Naive thymus-derived CD4-positive, alpha-beta T cell (primary cell): ENCODE results near the gene ARMC5. TPM values are rescaled to one million over a fixed set of nuclear protein-coding genes. Genes with fewer than 3 reads are reported as not detected.
A peak's percentile ranks its signal among the peaks of the same experiment; 100 is the strongest.

Experiments used
- ATAC-seq: fragments of 150-1000 bp; cut with Tn5 transposase; 2 replicates; pipeline ENCODE4 v1.10.0; 2021; ENCODE audit warnings: mild to moderate bottlenecking, moderate library complexity
- CTCF ChIA-PET: fragments of 350-600 bp; sonication (Branson Sonifier 250); formaldehyde crosslinking; loops from one replicate; lab custom pipeline; 2021; ENCODE audit warnings: antibody characterized with exemption; lab: Charles Lee
- POLR2A ChIA-PET: fragments of 350-600 bp; sonication (Branson Sonifier 250); formaldehyde crosslinking; loops from one replicate; lab custom pipeline; 2021; ENCODE audit warnings: antibody characterized with exemption, inconsistent platforms; lab: Charles Lee
- DNase-seq, 9 donors: peaks; one replicate each; pipeline versions ENCODE4 v3.0.0 to v3.0.0-alpha.2; 2020 to 2022; ENCODE audit warnings: mixed read lengths in 1 of 9
- H3K27ac ChIP-seq: one replicate; pipeline ENCODE4 v1.7.0; 2013; ENCODE audit warnings: mild to moderate bottlenecking, low read depth, low read length, moderate library complexity
- H3K27me3 ChIP-seq, 2 donors: one replicate each; pipeline ENCODE4 v1.7.0; 2013; ENCODE audit warnings: low read length in 2 of 2, mild to moderate bottlenecking in 2 of 2, moderate library complexity in 2 of 2; ENCODE audit not compliant: control insufficient read depth in 2 of 2, insufficient read depth in 2 of 2
- H3K36me3 ChIP-seq, 3 experiments: 1 replicate in 2 of 3; 2 replicates in 1 of 3; pipeline ENCODE4 v1.7.0; 2013; ENCODE audit warnings: low read length in 3 of 3, mild to moderate bottlenecking in 3 of 3, moderate library complexity in 1 of 3; ENCODE audit not compliant: insufficient read depth in 3 of 3, control insufficient read depth in 2 of 3
- H3K4me1 ChIP-seq, 2 donors: one replicate each; pipeline ENCODE4 v1.7.0; 2013; ENCODE audit warnings: low read length in 2 of 2, mild to moderate bottlenecking in 2 of 2, moderate library complexity in 1 of 2; ENCODE audit not compliant: control insufficient read depth in 2 of 2, insufficient read depth in 2 of 2
- H3K4me3 ChIP-seq: 2 replicates; pipeline ENCODE4 v1.7.0; 2013; ENCODE audit warnings: mild to moderate bottlenecking, low read length
- H3K9me3 ChIP-seq, 3 experiments: 1 replicate in 2 of 3; 2 replicates in 1 of 3; pipeline ENCODE4 v1.7.0; 2013; ENCODE audit warnings: low read length in 3 of 3; ENCODE audit not compliant: control insufficient read depth in 2 of 3
- H3K27ac Mint-ChIP-seq, 9 donors: one replicate each; pipeline ENCODE4 v1.8.0; 2020 to 2022; ENCODE audit warnings: mixed read lengths in 9 of 9, mild to moderate bottlenecking in 8 of 9, moderate library complexity in 5 of 9, inconsistent platforms in 2 of 9
- H3K27me3 Mint-ChIP-seq, 5 donors: one replicate each; pipeline ENCODE4 v1.8.0; 2021 to 2022; ENCODE audit warnings: mixed read lengths in 5 of 5, mild to moderate bottlenecking in 1 of 5
- H3K36me3 Mint-ChIP-seq, 5 donors: one replicate each; pipeline ENCODE4 v1.8.0; 2020 to 2022; ENCODE audit warnings: mixed read lengths in 5 of 5, mild to moderate bottlenecking in 3 of 5, inconsistent platforms in 1 of 5
- H3K4me1 Mint-ChIP-seq, 7 donors: one replicate each; pipeline ENCODE4 v1.8.0; 2020 to 2022; ENCODE audit warnings: mixed read lengths in 7 of 7, mild to moderate bottlenecking in 3 of 7, inconsistent platforms in 1 of 7
- H3K4me3 Mint-ChIP-seq, 10 donors: one replicate each; pipeline ENCODE4 v1.8.0; 2020 to 2022; ENCODE audit warnings: mild to moderate bottlenecking in 10 of 10, mixed read lengths in 10 of 10, moderate library complexity in 6 of 10, inconsistent platforms in 2 of 10
- H3K9me3 Mint-ChIP-seq, 11 donors: one replicate each; pipeline ENCODE4 v1.8.0; 2020 to 2022; ENCODE audit warnings: mixed read lengths in 11 of 11, mild to moderate bottlenecking in 4 of 11, inconsistent platforms in 1 of 11, moderate library complexity in 1 of 11
- intact Hi-C, 2 donors: fragments of 100-400 bp; cut with micrococcal nuclease; formaldehyde crosslinking; loops; one replicate each; pipeline ENCODE4 v1.15.1; 2023
- polyA plus RNA-seq, 2 donors: library from polyadenylated mRNA; unstranded; fragments of 300-500 nt; fragmentation: Illumina TruSeq; gene quantifications; one replicate each; pipeline ENCODE4 v1.2.3, GENCODE V29; 2021
- total RNA-seq, 6 experiments: library from RNA in 5 of 6; stranded (reverse) in 5 of 6; gene quantifications; 1 replicate in 5 of 6; 2 replicates in 1 of 6; pipeline ENCODE4 v1.2.3 and lab custom pipeline; 2021 to 2026

ARMC5 gene
- total and polyA plus RNA-seq, 7 experiments from 2014 or later, result 6.2 to 14.4 (median 11.5) TPM

GRCh38 chr16:31474773-31475738 is 15.8 kb downstream of the ARMC5 start:
- Histone ChIP-seq H3K36me3 (no peaks in the 10 kb centered on the region), H3K9me3 (no peaks in the 10 kb centered on the region), H3K27ac (no peak overlapping the region), H3K4me1 (peaks cover 4 to 6% of the 10 kb centered on the region in 2 donors), H3K4me3 (no peak overlapping the region), H3K27me3 (no peaks in the 10 kb centered on the region)
- ChIA-PET CTCF (interaction anchor here (3.2 kb wide), 1 partner anchor 14 kb away, joined by 17 read pairs; no protein-coding TSS in a partner anchor), POLR2A (interaction anchor here (0.6 to 7.8 kb wide), 5 partner anchors 16 to 433 kb away, joined by 3 to 69 read pairs (median 4); partner anchors contain the start of genes ARMC5, ZNF267, ZNF646 and ZNF668)
- ATAC-seq (no peak), DNase-seq (no peak)
- peaks cover 0 to 1% (median 0%) of the 10 kb centered on the region in 11 donors for H3K9me3 Mint-ChIP-seq
- no peak overlapping the region for H3K27ac Mint-ChIP-seq
- H3K27me3 Mint-ChIP-seq, result peaks cover 0 to 69% (median 14%) of the 10 kb centered on the region in 5 donors
- no peaks in the 10 kb centered on the region for H3K36me3 Mint-ChIP-seq
- peak overlapping the region in 5 of 10 donors; percentile 22 to 91 (median 38) for H3K4me3 Mint-ChIP-seq
- peaks cover 8 to 31% (median 22%) of the 10 kb centered on the region in 7 donors for H3K4me1 Mint-ChIP-seq
- intact Hi-C loops, result loop anchor here in 1 of 2 donors (5.0 kb wide), 1 partner anchor 237 kb away; a partner anchor contains a TSS

- Histone ChIP-seq H3K4me3 (peak overlapping the region; percentile 65), H3K4me1 (peaks cover 4 to 6% of the 10 kb centered on the region in 2 donors), H3K27me3 (no peaks in the 10 kb centered on the region), H3K9me3 (no peaks in the 10 kb centered on the region), H3K27ac (no peak overlapping the region), H3K36me3 (no peaks in the 10 kb centered on the region)
- DNase-seq (no peak), ATAC-seq (no peak)
- intact Hi-C loops, result loop anchor here (1.0 to 5.0 kb wide), 2 partner anchors 17 to 236 kb away; partner anchors contain the start of gene ARMC5 (in 1 of the 2)
- ChIA-PET CTCF (interaction anchor here (3.2 kb wide), 1 partner anchor 15 kb away, joined by 17 read pairs; no protein-coding TSS in a partner anchor), POLR2A (interaction anchor here (1.0 to 7.8 kb wide), 7 partner anchors 12 to 402 kb away, joined by 3 to 69 read pairs (median 5); partner anchors contain the start of genes ARMC5, RUSF1, ZNF646 and ZNF668)
- Mint-ChIP-seq H3K9me3 (no peaks in the 10 kb centered on the region), H3K4me1 (peaks cover 8 to 32% (median 22%) of the 10 kb centered on the region in 7 donors), H3K4me3 (peak overlapping the region; percentile 75 to 91 (median 84)), H3K36me3 (no peaks in the 10 kb centered on the region), H3K27ac (peak overlapping the region in 5 of 9 donors; percentile 62 to 83 (median 81)), H3K27me3 (peaks cover 0 to 69% (median 14%) of the 10 kb centered on the region in 5 donors)
Measured at GRCh38 chr16:31475946-31476302, 16.6 kb downstream of the ARMC5 start.

GRCh38 chr16:31476303-31477219 is 17.3 kb downstream of the ARMC5 start:
- peak; percentile 60 to 85 (median 77) for DNase-seq
- Histone ChIP-seq H3K9me3 (no peaks in the 10 kb centered on the region), H3K27me3 (no peaks in the 10 kb centered on the region), H3K4me3 (peak overlapping the region; percentile 65), H3K27ac (peak overlapping the region; percentile 65), H3K36me3 (no peaks in the 10 kb centered on the region), H3K4me1 (peaks cover 2 to 6% of the 10 kb centered on the region in 2 donors)
- CTCF ChIA-PET, result interaction anchor here (0.9 to 3.2 kb wide), 3 partner anchors 16 to 392 kb away, joined by 3 to 17 read pairs (median 3); partner anchors contain the start of gene ARMC5
- H3K9me3 Mint-ChIP-seq, result no peaks in the 10 kb centered on the region
- H3K4me1 Mint-ChIP-seq, result peaks cover 8 to 30% (median 19%) of the 10 kb centered on the region in 7 donors
- POLR2A ChIA-PET, result interaction anchor here (0.7 to 7.8 kb wide), 9 partner anchors 11 to 519 kb away, joined by 3 to 69 read pairs (median 4); partner anchors contain the start of genes ARMC5, RUSF1 and SETD1A
- peak overlapping the region in 8 of 9 donors; percentile 58 to 83 (median 79) for H3K27ac Mint-ChIP-seq
- H3K36me3 Mint-ChIP-seq, result no peaks in the 10 kb centered on the region
- H3K27me3 Mint-ChIP-seq, result peaks cover 0 to 63% (median 11%) of the 10 kb centered on the region in 5 donors
- peak; percentile 93 for ATAC-seq
- peak overlapping the region; percentile 75 to 91 (median 84) for H3K4me3 Mint-ChIP-seq
- intact Hi-C loops, result loop anchor here (1.0 to 5.0 kb wide), 5 partner anchors 11 to 236 kb away; partner anchors contain the start of genes ARMC5 (in 2 of the 2) and RUSF1 (in 1 of the 2)

GRCh38 chr16:31477220-31478216 is 18.2 kb downstream of the ARMC5 start:
- peak overlapping the region in 6 of 9 donors; percentile 20 to 83 (median 56) for H3K27ac Mint-ChIP-seq
- H3K36me3 ChIP-seq, result no peaks in the 10 kb centered on the region
- peak; percentile 26 for ATAC-seq
- ChIA-PET POLR2A (interaction anchor here (0.7 to 7.8 kb wide), 8 partner anchors 11 to 520 kb away, joined by 3 to 69 read pairs (median 4); partner anchors contain the start of genes ARMC5, RUSF1 and SETD1A), CTCF (interaction anchor here (0.9 to 1.1 kb wide), 3 partner anchors 19 to 391 kb away, joined by 3 read pairs; partner anchors contain the start of gene ARMC5)
- no peaks in the 10 kb centered on the region for H3K9me3 ChIP-seq
- peak overlapping the region; percentile 58 for H3K27ac ChIP-seq
- peaks cover 0 to 3% of the 10 kb centered on the region in 2 donors for H3K4me1 ChIP-seq
- H3K27me3 ChIP-seq, result no peaks in the 10 kb centered on the region
- DNase-seq, result peak in 1 of 9 donors; percentile 40
- H3K36me3 Mint-ChIP-seq, result no peaks in the 10 kb centered on the region
- peaks cover 8 to 25% (median 16%) of the 10 kb centered on the region in 7 donors for H3K4me1 Mint-ChIP-seq
- H3K9me3 Mint-ChIP-seq, result no peaks in the 10 kb centered on the region
- intact Hi-C loops, result loop anchor here (1.0 to 5.0 kb wide), 5 partner anchors 10 to 235 kb away; partner anchors contain the start of genes ARMC5 (in 1 of the 2) and RUSF1 (in 1 of the 2)
- peak overlapping the region; percentile 48 for H3K4me3 ChIP-seq
- peak overlapping the region; percentile 73 to 91 (median 82) for H3K4me3 Mint-ChIP-seq
- H3K27me3 Mint-ChIP-seq, result peaks cover 0 to 64% (median 7%) of the 10 kb centered on the region in 5 donors

GRCh38 chr16:31478956-31479355 is 19.7 kb downstream of the ARMC5 start:
- peak overlapping the region in 1 of 10 donors; percentile 11 for H3K4me3 Mint-ChIP-seq
- H3K4me1 ChIP-seq, result no peaks in the 10 kb centered on the region
- peaks cover 0 to 55% (median 0%) of the 10 kb centered on the region in 5 donors for H3K27me3 Mint-ChIP-seq
- H3K9me3 ChIP-seq, result no peaks in the 10 kb centered on the region
- intact Hi-C loops, result loop anchor here in 1 of 2 donors (5.0 kb wide), 1 partner anchor 233 kb away; a partner anchor contains a TSS
- H3K9me3 Mint-ChIP-seq, result no peaks in the 10 kb centered on the region
- no peaks in the 10 kb centered on the region for H3K27me3 ChIP-seq
- ChIA-PET CTCF (interaction anchor here (1.6 kb wide), 1 partner anchor 36 kb away, joined by 4 read pairs; the partner anchor contains the start of gene ZNF843), POLR2A (interaction anchor here (0.9 to 7.8 kb wide), 2 partner anchors 20 to 26 kb away, joined by 3 to 69 read pairs; partner anchors contain the start of gene ARMC5)
- no peaks in the 10 kb centered on the region for H3K36me3 Mint-ChIP-seq
- ATAC-seq (no peak), DNase-seq (no peak)
- H3K4me1 Mint-ChIP-seq, result peaks cover 7 to 20% (median 11%) of the 10 kb centered on the region in 7 donors
- H3K4me3 ChIP-seq, result no peak overlapping the region
- H3K27ac Mint-ChIP-seq, result peak overlapping the region in 1 of 9 donors; percentile 50
- no peaks in the 10 kb centered on the region for H3K36me3 ChIP-seq
- H3K27ac ChIP-seq, result no peak overlapping the region
